ENCODE data around the gene TAX1BP1. TPM values are rescaled to one million over a fixed set of nuclear protein-coding genes. Genes with fewer than 3 reads are reported as not detected.

The TAX1BP1 gene
- total RNA-seq, 2 experiments from 2014 or later = 53.1 to 53.9 TPM

- H3K9me3 Mint-ChIP-seq (ENCODE audit: insufficient read depth) = no peaks in the 10 kb centered on the region
- H3K4me3 Mint-ChIP-seq = no peak overlapping the region
- H3K36me3 Mint-ChIP-seq (ENCODE audit: low read depth) = no peaks in the 10 kb centered on the region
- ChIA-PET CTCF (no interaction called here), POLR2A (interaction anchor here (1.0 kb wide), 1 partner anchor 47 kb away, joined by 3 read pairs; the partner anchor contains the start of gene HIBADH)
- DNase-seq (no peak), ATAC-seq (no peak)
- H3K4me1 Mint-ChIP-seq (ENCODE audit: low read depth) = no peaks in the 10 kb centered on the region
- no peak overlapping the region for H3K27ac Mint-ChIP-seq
- peaks cover 11% of the 10 kb centered on the region for H3K27me3 Mint-ChIP-seq (ENCODE audit: low read depth)
Observed at GRCh38 chr7:27709137-27710075, 30.6 kb upstream of the TAX1BP1 start.

- Mint-ChIP-seq H3K27me3 (ENCODE audit: low read depth) (peaks cover 15% of the 10 kb centered on the region), H3K9me3 (ENCODE audit: insufficient read depth) (no peaks in the 10 kb centered on the region), H3K27ac (no peak overlapping the region), H3K4me3 (no peak overlapping the region), H3K4me1 (ENCODE audit: low read depth) (no peaks in the 10 kb centered on the region), H3K36me3 (ENCODE audit: low read depth) (no peaks in the 10 kb centered on the region)
- no peak for ATAC-seq
- CTCF ChIA-PET = no interaction called here
- POLR2A ChIA-PET = interaction anchor here (1.2 kb wide), 1 partner anchor 29 kb away, joined by 3 read pairs; no protein-coding TSS in a partner anchor
- no peak for DNase-seq
Observed at GRCh38 chr7:27712217-27712616, 27.7 kb upstream of the TAX1BP1 start.

DNA sequence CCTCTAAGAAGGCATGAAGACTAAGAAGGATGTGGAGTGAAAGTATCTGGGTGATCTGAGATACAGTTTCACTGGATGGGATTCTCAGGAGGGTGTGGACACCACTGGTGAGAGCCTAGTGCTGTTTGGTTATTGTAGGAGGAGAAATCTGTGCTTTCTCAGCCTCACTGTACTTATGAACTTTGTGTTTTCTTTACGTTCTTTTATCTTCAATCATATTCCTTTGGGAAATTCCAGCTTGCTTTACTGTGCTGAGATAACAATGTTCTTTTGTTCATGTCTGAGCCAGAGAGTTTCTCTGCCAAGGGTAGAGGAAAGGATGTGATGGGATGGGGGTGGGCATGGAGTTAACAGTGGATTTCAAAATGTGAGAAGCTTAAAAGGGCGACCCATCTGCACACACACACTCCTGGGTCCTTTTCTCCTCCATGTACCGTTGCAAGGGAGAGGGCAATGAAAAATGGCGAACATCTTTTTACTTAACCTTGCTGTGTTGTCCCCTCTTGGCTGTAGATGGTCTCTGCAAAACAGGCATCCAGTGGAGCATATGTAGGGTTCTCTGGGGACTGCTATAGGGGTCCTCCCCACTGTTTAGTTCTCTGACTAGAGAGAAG lies 25.0 kb upstream of the TAX1BP1 start:
- Mint-ChIP-seq H3K9me3 (ENCODE audit: insufficient read depth) (no peaks in the 10 kb centered on the region), H3K4me1 (ENCODE audit: low read depth) (no peaks in the 10 kb centered on the region), H3K36me3 (ENCODE audit: low read depth) (no peaks in the 10 kb centered on the region), H3K27me3 (ENCODE audit: low read depth) (peaks cover 8% of the 10 kb centered on the region), H3K27ac (no peak overlapping the region), H3K4me3 (no peak overlapping the region)
- no peak for ATAC-seq
- DNase-seq = no peak
- POLR2A ChIA-PET = no interaction called here
- CTCF ChIA-PET = no interaction called here

GRCh38 chr7:27723085-27723484 lies 16.9 kb upstream of the TAX1BP1 start:
- no peak for ATAC-seq
- peaks cover 6% of the 10 kb centered on the region for H3K4me1 Mint-ChIP-seq (ENCODE audit: low read depth)
- CTCF ChIA-PET = interaction anchor here (1.4 kb wide), 1 partner anchor 198 kb away, joined by 4 read pairs; no protein-coding TSS in a partner anchor
- H3K9me3 Mint-ChIP-seq (ENCODE audit: insufficient read depth) = no peaks in the 10 kb centered on the region
- POLR2A ChIA-PET = no interaction called here
- H3K4me3 Mint-ChIP-seq = no peak overlapping the region
- no peak for DNase-seq
- H3K27me3 Mint-ChIP-seq (ENCODE audit: low read depth) = peaks cover 3% of the 10 kb centered on the region
- no peak overlapping the region for H3K27ac Mint-ChIP-seq
- no peaks in the 10 kb centered on the region for H3K36me3 Mint-ChIP-seq (ENCODE audit: low read depth)

DNA sequence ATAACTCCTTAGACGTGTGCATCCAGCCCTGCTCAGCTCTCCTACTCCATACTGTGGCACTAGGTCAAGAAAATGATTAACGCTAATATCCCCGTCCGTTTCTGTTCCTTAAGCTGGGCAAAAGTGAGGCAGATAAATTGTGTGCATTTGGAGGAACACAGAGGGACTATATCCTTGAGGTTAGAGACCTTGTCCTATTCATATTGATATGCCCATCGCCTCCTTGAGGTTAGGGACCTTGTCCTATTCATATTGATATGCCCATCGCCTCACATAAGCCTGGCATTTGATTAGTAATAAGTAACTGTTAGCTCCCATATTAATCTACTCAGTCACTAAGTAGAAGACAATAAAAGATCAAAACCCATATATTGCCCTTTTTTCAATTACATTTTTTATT lies 12.9 kb upstream of the TAX1BP1 start:
- ChIA-PET POLR2A (no interaction called here), CTCF (no interaction called here)
- H3K4me3 Mint-ChIP-seq = no peak overlapping the region

GRCh38 chr7:27730112-27730511 lies 9.8 kb upstream of the TAX1BP1 start:
- Mint-ChIP-seq H3K9me3 (ENCODE audit: insufficient read depth) (no peaks in the 10 kb centered on the region), H3K4me3 (no peak overlapping the region), H3K27ac (no peak overlapping the region), H3K36me3 (ENCODE audit: low read depth) (no peaks in the 10 kb centered on the region), H3K4me1 (ENCODE audit: low read depth) (peaks cover 6% of the 10 kb centered on the region), H3K27me3 (ENCODE audit: low read depth) (peaks cover 4% of the 10 kb centered on the region)
- DNase-seq (no peak), ATAC-seq (no peak)
- ChIA-PET POLR2A (no interaction called here), CTCF (interaction anchor here (0.7 kb wide), 1 partner anchor 534 kb away, joined by 3 read pairs; no protein-coding TSS in a partner anchor)

More for the DNA sequence above, 12.9 kb upstream of the TAX1BP1 start:
- no peak for ATAC-seq
- Mint-ChIP-seq H3K4me1 (ENCODE audit: low read depth) (peaks cover 6% of the 10 kb centered on the region), H3K27ac (no peak overlapping the region), H3K36me3 (ENCODE audit: low read depth) (no peaks in the 10 kb centered on the region), H3K27me3 (ENCODE audit: low read depth) (peaks cover 1% of the 10 kb centered on the region), H3K9me3 (ENCODE audit: insufficient read depth) (no peaks in the 10 kb centered on the region)
- no peak for DNase-seq

GRCh38 chr7:27734583-27734982 lies 5.4 kb upstream of the TAX1BP1 start:
- no peak for ATAC-seq
- no peak overlapping the region for H3K4me3 Mint-ChIP-seq
- peaks cover 6% of the 10 kb centered on the region for H3K4me1 Mint-ChIP-seq (ENCODE audit: low read depth)
- H3K9me3 Mint-ChIP-seq (ENCODE audit: insufficient read depth) = no peaks in the 10 kb centered on the region
- ChIA-PET POLR2A (no interaction called here), CTCF (no interaction called here)
- H3K36me3 Mint-ChIP-seq (ENCODE audit: low read depth) = no peaks in the 10 kb centered on the region
- H3K27ac Mint-ChIP-seq = no peak overlapping the region
- peaks cover 13% of the 10 kb centered on the region for H3K27me3 Mint-ChIP-seq (ENCODE audit: low read depth)
- DNase-seq = no peak

- no peak for DNase-seq
- CTCF ChIA-PET = no interaction called here
- POLR2A ChIA-PET = no interaction called here
- Mint-ChIP-seq H3K36me3 (ENCODE audit: low read depth) (no peaks in the 10 kb centered on the region), H3K4me1 (ENCODE audit: low read depth) (peaks cover 6% of the 10 kb centered on the region), H3K4me3 (no peak overlapping the region), H3K27ac (no peak overlapping the region), H3K9me3 (ENCODE audit: insufficient read depth) (no peaks in the 10 kb centered on the region), H3K27me3 (ENCODE audit: low read depth) (peaks cover 13% of the 10 kb centered on the region)
- ATAC-seq = no peak
Observed at GRCh38 chr7:27735165-27735564, 4.8 kb upstream of the TAX1BP1 start.

DNA sequence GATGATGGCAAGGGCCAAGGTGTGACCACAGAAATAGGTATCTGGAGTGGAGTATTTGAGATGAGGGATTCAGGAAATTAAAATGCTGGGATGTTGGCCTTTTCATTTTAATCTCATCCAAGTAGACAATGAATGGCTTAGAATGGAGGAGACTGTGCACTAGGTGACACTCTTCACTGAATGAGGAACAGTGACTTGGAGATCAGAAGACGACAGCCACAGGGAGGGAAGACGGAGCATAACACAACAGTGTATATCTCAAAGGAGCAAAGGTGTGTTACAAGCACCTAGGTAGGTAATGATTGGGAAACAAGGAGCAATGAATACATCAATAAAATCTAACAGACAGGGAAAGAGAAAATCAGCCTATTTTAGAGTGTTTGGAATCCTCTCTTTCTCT lies 4.1 kb upstream of the TAX1BP1 start:
- H3K4me3 Mint-ChIP-seq = no peak overlapping the region
- H3K27ac Mint-ChIP-seq = no peak overlapping the region
- H3K9me3 Mint-ChIP-seq (ENCODE audit: insufficient read depth) = no peaks in the 10 kb centered on the region
- ATAC-seq (no peak), DNase-seq (no peak)
- peaks cover 13% of the 10 kb centered on the region for H3K27me3 Mint-ChIP-seq (ENCODE audit: low read depth)
- CTCF ChIA-PET = no interaction called here
- peaks cover 4% of the 10 kb centered on the region for H3K36me3 Mint-ChIP-seq (ENCODE audit: low read depth)
- POLR2A ChIA-PET = no interaction called here
- H3K4me1 Mint-ChIP-seq (ENCODE audit: low read depth) = peaks cover 8% of the 10 kb centered on the region

- Mint-ChIP-seq H3K9me3 (ENCODE audit: insufficient read depth) (no peaks in the 10 kb centered on the region), H3K36me3 (ENCODE audit: low read depth) (peaks cover 8% of the 10 kb centered on the region), H3K27me3 (ENCODE audit: low read depth) (peaks cover 13% of the 10 kb centered on the region), H3K4me1 (ENCODE audit: low read depth) (peaks cover 18% of the 10 kb centered on the region), H3K4me3 (no peak overlapping the region), H3K27ac (no peak overlapping the region)
- no peak for DNase-seq
- CTCF ChIA-PET = interaction anchor here (0.6 kb wide), 1 partner anchor 445 kb away, joined by 3 read pairs; no protein-coding TSS in a partner anchor
- no peak for ATAC-seq
- POLR2A ChIA-PET = no interaction called here
Observed at GRCh38 chr7:27737178-27737577, 2.8 kb upstream of the TAX1BP1 start.

GRCh38 chr7:27737616-27738015 lies 2.3 kb upstream of the TAX1BP1 start:
- H3K27ac Mint-ChIP-seq = no peak overlapping the region
- POLR2A ChIA-PET = no interaction called here
- H3K9me3 Mint-ChIP-seq (ENCODE audit: insufficient read depth) = no peaks in the 10 kb centered on the region

DNA sequence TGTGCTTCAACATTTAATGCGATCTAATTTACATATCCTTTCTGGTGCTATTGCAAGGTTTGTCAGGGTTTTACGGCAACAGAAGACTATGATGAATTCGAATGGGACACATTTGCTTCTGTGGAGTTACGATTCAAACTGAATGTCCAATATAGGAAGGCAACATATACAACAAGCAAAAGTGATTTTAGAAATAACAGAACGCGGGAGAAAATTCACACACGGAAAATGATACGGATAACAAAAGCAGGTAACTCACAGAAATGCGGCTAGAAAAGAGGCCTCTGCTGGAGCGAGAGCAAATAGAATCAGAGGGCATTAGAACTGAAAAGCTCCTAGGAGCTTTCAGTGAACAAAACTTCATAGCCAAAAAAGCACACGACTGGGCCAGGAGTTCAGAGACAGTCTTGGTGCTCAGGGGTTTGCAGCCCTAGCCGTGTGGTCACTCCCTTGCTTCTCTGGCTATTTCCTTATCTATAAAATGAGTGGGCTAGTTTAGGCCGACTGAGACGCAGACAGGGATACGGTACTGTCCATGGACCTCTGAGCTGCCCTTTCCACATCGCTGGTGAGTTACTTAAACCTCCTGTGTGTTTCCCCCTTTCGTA lies 557 bp upstream of the TAX1BP1 start:
- DNase-seq (no peak), ATAC-seq (peak; percentile 29)
- CTCF ChIA-PET = interaction anchor here (0.7 to 1.8 kb wide), 5 partner anchors 14 to 323 kb away, joined by 3 to 4 read pairs (median 3); partner anchors contain the start of gene HIBADH
- H3K4me3 Mint-ChIP-seq = peak overlapping the region; percentile 98
- POLR2A ChIA-PET = interaction anchor here (0.6 to 2.7 kb wide), 6 partner anchors 8 to 1527 kb away, joined by 3 to 24 read pairs (median 4); partner anchors contain the start of gene HIBADH
- H3K27ac Mint-ChIP-seq = peak overlapping the region; percentile 98
- peaks cover 22% of the 10 kb centered on the region for H3K4me1 Mint-ChIP-seq (ENCODE audit: low read depth)
- peaks cover 12% of the 10 kb centered on the region for H3K27me3 Mint-ChIP-seq (ENCODE audit: low read depth)
- no peaks in the 10 kb centered on the region for H3K9me3 Mint-ChIP-seq (ENCODE audit: insufficient read depth)
- peaks cover 8% of the 10 kb centered on the region for H3K36me3 Mint-ChIP-seq (ENCODE audit: low read depth)

More at GRCh38 chr7:27737616-27738015, 2.3 kb upstream of the TAX1BP1 start:
- CTCF ChIA-PET = no interaction called here
- H3K4me1 Mint-ChIP-seq (ENCODE audit: low read depth) = peaks cover 18% of the 10 kb centered on the region
- ATAC-seq (no peak), DNase-seq (no peak)
- peaks cover 8% of the 10 kb centered on the region for H3K36me3 Mint-ChIP-seq (ENCODE audit: low read depth)
- H3K4me3 Mint-ChIP-seq = no peak overlapping the region
- H3K27me3 Mint-ChIP-seq (ENCODE audit: low read depth) = peaks cover 12% of the 10 kb centered on the region
